ENCODE measurements around the gene SMIM24. TPM values are rescaled to one million over a fixed set of nuclear protein-coding genes. Genes with fewer than 3 reads are reported as not detected.

SMIM24 gene
- total RNA-seq, 1 donor from 2014 or later, result not detected

- H3K36me3 Mint-ChIP-seq (ENCODE audit: unreplicated experiment), result no peaks in the 10 kb centered on the region
- H3K9me3 Mint-ChIP-seq (ENCODE audit: unreplicated experiment), result no peaks in the 10 kb centered on the region
- DNase-seq, result peak; percentile 10
- TF ChIP-seq CTCF (IDR thresholded peaks at IDR 0.05; ENCODE audit: partially characterized antibody, unreplicated experiment), result no peak
- H3K4me3 Mint-ChIP-seq (ENCODE audit: unreplicated experiment), result peak overlapping the region; percentile 16
- no peak overlapping the region for H3K27ac Mint-ChIP-seq (ENCODE audit: unreplicated experiment)
- H3K4me1 Mint-ChIP-seq (ENCODE audit: low read depth, unreplicated experiment), result peaks cover 25% of the 10 kb centered on the region
- H3K27me3 Mint-ChIP-seq (ENCODE audit: unreplicated experiment), result peaks cover 4% of the 10 kb centered on the region
Observed at GRCh38 chr19:3514930-3515329, 34.6 kb upstream of the SMIM24 start.

DNA sequence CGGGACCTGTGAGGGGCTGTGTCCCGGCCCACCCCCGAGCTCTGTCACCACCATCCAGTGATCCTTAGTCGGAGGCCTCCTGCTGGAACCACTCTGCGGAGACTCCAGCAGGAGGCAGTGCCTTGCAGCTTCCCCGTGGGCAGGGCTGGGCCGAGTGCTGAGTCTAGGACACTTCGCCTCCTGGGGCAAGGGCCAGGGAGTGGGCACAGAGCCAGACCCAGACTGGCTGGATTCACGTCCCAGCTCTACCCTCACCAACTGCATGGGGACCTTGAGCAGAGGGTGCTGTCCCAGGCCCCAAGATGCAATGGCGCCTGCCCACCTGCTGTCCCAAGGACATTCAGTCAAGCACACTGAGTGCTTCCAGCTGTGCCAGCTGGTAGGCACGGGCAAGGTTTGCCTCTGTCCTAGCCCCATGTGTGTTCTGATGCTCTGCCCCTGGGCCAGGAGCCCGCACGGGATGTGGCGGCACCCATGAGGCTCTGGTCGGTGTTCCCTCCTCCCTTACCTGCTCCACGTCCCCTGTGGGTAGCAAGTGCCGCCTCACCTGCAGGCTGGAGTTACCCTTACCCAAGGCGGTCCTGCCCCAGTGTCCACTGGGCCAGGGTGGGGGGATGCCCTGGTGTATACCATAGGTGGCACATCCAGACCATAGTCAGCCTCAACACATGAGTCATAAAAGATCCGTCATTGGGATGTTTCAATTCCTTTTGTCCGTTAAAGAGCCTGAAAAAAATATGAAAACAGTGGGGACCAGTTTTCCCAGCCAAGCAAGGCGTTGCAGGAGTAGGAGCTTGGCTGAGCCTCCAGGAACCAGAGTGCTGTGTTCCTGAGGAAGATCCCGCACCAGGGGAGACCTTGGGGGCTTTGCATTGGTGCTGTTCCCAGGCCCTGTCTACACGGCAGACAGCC, 33.2 kb upstream of the SMIM24 start:
- H3K4me3 Mint-ChIP-seq (ENCODE audit: unreplicated experiment), result peak overlapping the region; percentile 22
- TF ChIP-seq CTCF (IDR thresholded peaks at IDR 0.05; ENCODE audit: partially characterized antibody, unreplicated experiment), result no peak
- H3K27ac Mint-ChIP-seq (ENCODE audit: unreplicated experiment), result no peak overlapping the region
- peaks cover 31% of the 10 kb centered on the region for H3K4me1 Mint-ChIP-seq (ENCODE audit: low read depth, unreplicated experiment)
- no peaks in the 10 kb centered on the region for H3K36me3 Mint-ChIP-seq (ENCODE audit: unreplicated experiment)
- no peaks in the 10 kb centered on the region for H3K9me3 Mint-ChIP-seq (ENCODE audit: unreplicated experiment)
- H3K27me3 Mint-ChIP-seq (ENCODE audit: unreplicated experiment), result peaks cover 4% of the 10 kb centered on the region
- no peak for DNase-seq

DNA sequence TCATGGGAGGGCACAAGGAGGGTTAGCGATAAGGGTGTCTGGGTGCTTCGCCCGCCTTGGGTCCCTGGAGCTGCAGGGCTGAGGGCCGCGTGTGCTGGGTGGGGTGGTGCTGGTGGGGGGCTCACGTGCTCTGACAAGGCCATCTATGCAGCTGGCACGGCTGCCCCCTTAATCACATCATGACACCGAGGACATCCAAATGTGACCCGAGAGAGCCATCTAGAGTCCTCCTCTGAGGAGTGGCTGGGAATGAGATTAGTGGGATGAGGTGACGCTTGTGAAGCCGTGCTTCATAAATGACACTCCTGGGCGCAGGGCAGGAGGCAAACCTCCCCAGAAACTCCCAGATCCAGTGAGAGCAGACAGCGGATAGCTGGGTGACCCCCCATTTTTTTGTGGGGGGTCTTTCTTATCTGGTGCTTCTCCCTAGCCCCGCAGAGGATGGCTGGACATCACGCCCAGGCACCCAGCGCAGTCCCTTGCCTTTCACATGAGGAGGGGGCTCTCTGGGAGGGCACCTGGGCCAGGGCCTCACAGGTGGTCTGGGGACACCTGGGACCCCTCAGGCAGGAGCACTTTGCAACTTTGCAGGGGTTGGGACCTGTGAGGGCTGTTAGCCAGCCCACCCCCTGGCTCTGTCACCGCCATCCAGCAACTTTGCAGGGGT, 32.4 kb upstream of the SMIM24 start:
- no peaks in the 10 kb centered on the region for H3K36me3 Mint-ChIP-seq (ENCODE audit: unreplicated experiment)
- no peak for TF ChIP-seq CTCF (IDR thresholded peaks at IDR 0.05; ENCODE audit: partially characterized antibody, unreplicated experiment)
- H3K4me3 Mint-ChIP-seq (ENCODE audit: unreplicated experiment), result no peak overlapping the region
- DNase-seq, result no peak
- H3K27me3 Mint-ChIP-seq (ENCODE audit: unreplicated experiment), result peaks cover 4% of the 10 kb centered on the region
- peaks cover 33% of the 10 kb centered on the region for H3K4me1 Mint-ChIP-seq (ENCODE audit: low read depth, unreplicated experiment)
- no peak overlapping the region for H3K27ac Mint-ChIP-seq (ENCODE audit: unreplicated experiment)
- H3K9me3 Mint-ChIP-seq (ENCODE audit: unreplicated experiment), result no peaks in the 10 kb centered on the region

GRCh38 chr19:3511506-3512251, 31.4 kb upstream of the SMIM24 start:
- DNase-seq, result no peak
- Mint-ChIP-seq H3K4me1 (ENCODE audit: low read depth, unreplicated experiment) (peaks cover 30% of the 10 kb centered on the region), H3K9me3 (ENCODE audit: unreplicated experiment) (peaks cover 2% of the 10 kb centered on the region), H3K4me3 (ENCODE audit: unreplicated experiment) (peak overlapping the region; percentile 38), H3K36me3 (ENCODE audit: unreplicated experiment) (no peaks in the 10 kb centered on the region), H3K27me3 (ENCODE audit: unreplicated experiment) (peaks cover 7% of the 10 kb centered on the region), H3K27ac (ENCODE audit: unreplicated experiment) (no peak overlapping the region)
- TF ChIP-seq CTCF (IDR thresholded peaks at IDR 0.05; ENCODE audit: partially characterized antibody, unreplicated experiment), result no peak

Data from glutamatergic neuron (in vitro differentiated cells).